ENCODE results near the gene SSBP4. TPM values are rescaled to one million over a fixed set of nuclear protein-coding genes. Genes with fewer than 3 reads are reported as not detected.

The SSBP4 gene
- total RNA-seq, 2 donors from 2014 or later = 71.5 to 120 TPM

- H3K4me3 ChIP-seq = no peak overlapping the region
- 78% methylated on average over 10 of the region's 10 CpGs for WGBS
- H3K36me3 ChIP-seq = peaks cover 0 to 3% of the 10 kb centered on the region in 2 donors
- H3K4me1 ChIP-seq (replicated peaks) = no peaks in the 10 kb centered on the region
- no peak for DNase-seq (ENCODE audit: low spot score)
- no peaks in the 10 kb centered on the region for H3K27me3 ChIP-seq (replicated peaks; ENCODE audit: insufficient read depth)
- intact Hi-C loops (cut with DNase I) = loop anchor here (5.0 kb wide), 1 partner anchor 119 kb away; the partner anchor contains the start of gene UBA52
- H3K27ac ChIP-seq = no peak overlapping the region
- no peak for TF ChIP-seq POLR2A (IDR thresholded peaks at IDR 0.05)
- no peaks in the 10 kb centered on the region for H3K9me3 ChIP-seq
Observed at GRCh38 chr19:18453269-18454024, 34.2 kb downstream of the SSBP4 start.

GRCh38 chr19:18456279-18456678 is 37.1 kb downstream of the SSBP4 start:
- 77% methylated on average over 4 of the region's 4 CpGs for WGBS

GRCh38 chr19:18456974-18457373 is 37.8 kb downstream of the SSBP4 start:
- no peaks in the 10 kb centered on the region for H3K36me3 ChIP-seq
- H3K4me3 ChIP-seq = no peak overlapping the region
- H3K4me1 ChIP-seq (replicated peaks) = peaks cover 9% of the 10 kb centered on the region
- no peak for TF ChIP-seq CTCF (IDR thresholded peaks at IDR 0.05)
- TF ChIP-seq POLR2AphosphoS5 (IDR thresholded peaks at IDR 0.05) = no peak
- TF ChIP-seq POLR2A (IDR thresholded peaks at IDR 0.05) = no peak
- 40% methylated on average over 9 of the region's 9 CpGs for WGBS
- H3K27me3 ChIP-seq (replicated peaks; ENCODE audit: insufficient read depth) = no peaks in the 10 kb centered on the region
- intact Hi-C loops (cut with DNase I) = loop anchor here (5.0 kb wide), 1 partner anchor 65 kb away; the partner anchor contains the start of gene ELL
- no peak overlapping the region for H3K27ac ChIP-seq
- H3K9me3 ChIP-seq = no peaks in the 10 kb centered on the region
- DNase-seq (ENCODE audit: low spot score) = no peak

More at GRCh38 chr19:18456279-18456678, 37.1 kb downstream of the SSBP4 start:
- Histone ChIP-seq H3K27me3 (replicated peaks; ENCODE audit: insufficient read depth) (no peaks in the 10 kb centered on the region), H3K9me3 (no peaks in the 10 kb centered on the region), H3K4me3 (no peak overlapping the region), H3K4me1 (replicated peaks) (peaks cover 9% of the 10 kb centered on the region), H3K27ac (no peak overlapping the region), H3K36me3 (no peaks in the 10 kb centered on the region)
- no peak for DNase-seq (ENCODE audit: low spot score)
- no peak for TF ChIP-seq POLR2AphosphoS5 (IDR thresholded peaks at IDR 0.05)
- TF ChIP-seq CTCF (IDR thresholded peaks at IDR 0.05) = no peak
- intact Hi-C loops (cut with DNase I) = loop anchor here (5.0 kb wide), 1 partner anchor 66 kb away; the partner anchor contains the start of gene ELL

- Histone ChIP-seq H3K9me3 (no peaks in the 10 kb centered on the region), H3K27me3 (replicated peaks; ENCODE audit: insufficient read depth) (no peaks in the 10 kb centered on the region), H3K27ac (no peak overlapping the region), H3K36me3 (no peaks in the 10 kb centered on the region), H3K4me1 (replicated peaks) (peaks cover 9% of the 10 kb centered on the region), H3K4me3 (no peak overlapping the region)
- intact Hi-C loops (cut with DNase I) = loop anchor here (5.0 kb wide), 1 partner anchor 65 kb away; the partner anchor contains the start of gene ELL
- TF ChIP-seq POLR2AphosphoS5 (IDR thresholded peaks at IDR 0.05) = no peak
- TF ChIP-seq CTCF (IDR thresholded peaks at IDR 0.05) = no peak
- no peak for TF ChIP-seq POLR2A (IDR thresholded peaks at IDR 0.05)
- no peak for DNase-seq (ENCODE audit: low spot score)
- WGBS = 82% methylated on average over 21 of the region's 21 CpGs
Observed at GRCh38 chr19:18457483-18458331, 38.5 kb downstream of the SSBP4 start.

- H3K4me3 ChIP-seq = no peak overlapping the region
- H3K27ac ChIP-seq = peak overlapping the region in 1 of 2 donors; percentile 46
- peaks cover 20% of the 10 kb centered on the region for H3K4me1 ChIP-seq (replicated peaks)
- WGBS = 77% methylated on average over 9 of the region's 12 CpGs
- no peaks in the 10 kb centered on the region for H3K9me3 ChIP-seq
- H3K36me3 ChIP-seq = no peaks in the 10 kb centered on the region
- H3K27me3 ChIP-seq (replicated peaks; ENCODE audit: insufficient read depth) = no peaks in the 10 kb centered on the region
- no peak for TF ChIP-seq CTCF (IDR thresholded peaks at IDR 0.05)
- no peak for TF ChIP-seq POLR2A (IDR thresholded peaks at IDR 0.05)
- no peak for TF ChIP-seq POLR2AphosphoS5 (IDR thresholded peaks at IDR 0.05)
- no peak for DNase-seq (ENCODE audit: low spot score)
- intact Hi-C loops (cut with DNase I) = loop anchor here (5.0 kb wide), 2 partner anchors 41 to 386 kb away; no protein-coding TSS in a partner anchor
Observed at GRCh38 chr19:18460900-18461299, 41.7 kb downstream of the SSBP4 start.
